ENCODE data around the gene FXYD6. TPM values are rescaled to one million over a fixed set of nuclear protein-coding genes. Genes with fewer than 3 reads are reported as not detected.

Gene FXYD6
- total RNA-seq, 1 experiment from 2014 or later, result not detected

GRCh38 chr11:117831661-117832415 is 44.6 kb downstream of the FXYD6 start:
- H3K4me3 ChIP-seq (ENCODE audit: low read length), result no peak overlapping the region
- H4K20me1 ChIP-seq (ENCODE audit: insufficient read depth, low read depth, low read length), result no peaks in the 10 kb centered on the region
- no peak overlapping the region for H3K27ac ChIP-seq (ENCODE audit: low read length)
- no peak for DNase-seq
- H3K4me1 ChIP-seq (ENCODE audit: low read length), result peaks cover 34% of the 10 kb centered on the region
- H3K79me2 ChIP-seq (ENCODE audit: low read length), result no peaks in the 10 kb centered on the region
- H3K9me3 ChIP-seq (ENCODE audit: low read length), result no peaks in the 10 kb centered on the region
- H3K9me2 ChIP-seq (replicated peaks; ENCODE audit: insufficient read depth, low read length), result no peaks in the 10 kb centered on the region
- no peak overlapping the region for H3K9ac ChIP-seq (ENCODE audit: low read length)
- no peaks in the 10 kb centered on the region for H3K27me3 ChIP-seq (ENCODE audit: low read length)
- no peak overlapping the region for H2AFZ ChIP-seq (ENCODE audit: low read length)
- H3K4me2 ChIP-seq (ENCODE audit: low read depth, low read length, poor library complexity, severe bottlenecking), result no peak overlapping the region
- H3K36me3 ChIP-seq (ENCODE audit: insufficient read depth, low read length), result no peaks in the 10 kb centered on the region

GRCh38 chr11:117830674-117831351 is 45.6 kb downstream of the FXYD6 start:
- Histone ChIP-seq H3K4me3 (ENCODE audit: low read length) (no peak overlapping the region), H3K4me1 (ENCODE audit: low read length) (peaks cover 34% of the 10 kb centered on the region), H2AFZ (ENCODE audit: low read length) (no peak overlapping the region), H4K20me1 (ENCODE audit: insufficient read depth, low read depth, low read length) (no peaks in the 10 kb centered on the region), H3K27me3 (ENCODE audit: low read length) (no peaks in the 10 kb centered on the region), H3K9me2 (replicated peaks; ENCODE audit: insufficient read depth, low read length) (no peaks in the 10 kb centered on the region), H3K27ac (ENCODE audit: low read length) (no peak overlapping the region), H3K9me3 (ENCODE audit: low read length) (no peaks in the 10 kb centered on the region), H3K4me2 (ENCODE audit: low read depth, low read length, poor library complexity, severe bottlenecking) (no peak overlapping the region), H3K79me2 (ENCODE audit: low read length) (no peaks in the 10 kb centered on the region), H3K36me3 (ENCODE audit: insufficient read depth, low read length) (no peaks in the 10 kb centered on the region), H3K9ac (ENCODE audit: low read length) (no peak overlapping the region)
- no peak for DNase-seq

GRCh38 chr11:117830072-117830471 is 46.4 kb downstream of the FXYD6 start:
- no peak overlapping the region for H3K9ac ChIP-seq (ENCODE audit: low read length)
- no peaks in the 10 kb centered on the region for H4K20me1 ChIP-seq (ENCODE audit: insufficient read depth, low read depth, low read length)
- DNase-seq, result no peak
- H3K27ac ChIP-seq (ENCODE audit: low read length), result no peak overlapping the region
- H2AFZ ChIP-seq (ENCODE audit: low read length), result no peak overlapping the region
- no peaks in the 10 kb centered on the region for H3K9me2 ChIP-seq (replicated peaks; ENCODE audit: insufficient read depth, low read length)
- no peaks in the 10 kb centered on the region for H3K36me3 ChIP-seq (ENCODE audit: insufficient read depth, low read length)
- no peak overlapping the region for H3K4me2 ChIP-seq (ENCODE audit: low read depth, low read length, poor library complexity, severe bottlenecking)
- no peaks in the 10 kb centered on the region for H3K27me3 ChIP-seq (ENCODE audit: low read length)
- H3K9me3 ChIP-seq (ENCODE audit: low read length), result no peaks in the 10 kb centered on the region
- H3K4me1 ChIP-seq (ENCODE audit: low read length), result peaks cover 28% of the 10 kb centered on the region
- no peaks in the 10 kb centered on the region for H3K79me2 ChIP-seq (ENCODE audit: low read length)
- no peak overlapping the region for H3K4me3 ChIP-seq (ENCODE audit: low read length)

- Histone ChIP-seq H3K4me3 (ENCODE audit: low read length) (no peak overlapping the region), H3K4me1 (ENCODE audit: low read length) (peaks cover 21% of the 10 kb centered on the region), H3K9ac (ENCODE audit: low read length) (no peak overlapping the region), H3K79me2 (ENCODE audit: low read length) (no peaks in the 10 kb centered on the region), H3K9me3 (ENCODE audit: low read length) (no peaks in the 10 kb centered on the region), H4K20me1 (ENCODE audit: insufficient read depth, low read depth, low read length) (no peaks in the 10 kb centered on the region), H3K4me2 (ENCODE audit: low read depth, low read length, poor library complexity, severe bottlenecking) (no peak overlapping the region), H3K27ac (ENCODE audit: low read length) (no peak overlapping the region), H2AFZ (ENCODE audit: low read length) (no peak overlapping the region), H3K27me3 (ENCODE audit: low read length) (no peaks in the 10 kb centered on the region), H3K9me2 (replicated peaks; ENCODE audit: insufficient read depth, low read length) (no peaks in the 10 kb centered on the region), H3K36me3 (ENCODE audit: insufficient read depth, low read length) (no peaks in the 10 kb centered on the region)
- DNase-seq, result no peak
Observed at GRCh38 chr11:117829369-117829725, 47.1 kb downstream of the FXYD6 start.

GRCh38 chr11:117828611-117829368 is 47.7 kb downstream of the FXYD6 start:
- Histone ChIP-seq H3K4me3 (ENCODE audit: low read length) (no peak overlapping the region), H3K36me3 (ENCODE audit: insufficient read depth, low read length) (no peaks in the 10 kb centered on the region), H3K9me3 (ENCODE audit: low read length) (no peaks in the 10 kb centered on the region), H3K79me2 (ENCODE audit: low read length) (no peaks in the 10 kb centered on the region), H3K27ac (ENCODE audit: low read length) (no peak overlapping the region), H3K9ac (ENCODE audit: low read length) (no peak overlapping the region), H2AFZ (ENCODE audit: low read length) (no peak overlapping the region), H3K4me1 (ENCODE audit: low read length) (peaks cover 15% of the 10 kb centered on the region), H3K9me2 (replicated peaks; ENCODE audit: insufficient read depth, low read length) (no peaks in the 10 kb centered on the region), H3K27me3 (ENCODE audit: low read length) (no peaks in the 10 kb centered on the region), H3K4me2 (ENCODE audit: low read depth, low read length, poor library complexity, severe bottlenecking) (no peak overlapping the region), H4K20me1 (ENCODE audit: insufficient read depth, low read depth, low read length) (no peaks in the 10 kb centered on the region)
- DNase-seq, result peak; percentile 60

GRCh38 chr11:117827521-117828511 is 48.6 kb downstream of the FXYD6 start:
- Histone ChIP-seq H3K4me1 (ENCODE audit: low read length) (peaks cover 11% of the 10 kb centered on the region), H2AFZ (ENCODE audit: low read length) (no peak overlapping the region)

GRCh38 chr11:117826832-117827231 is 49.6 kb downstream of the FXYD6 start:
- DNase-seq, result no peak
- H3K4me1 ChIP-seq (ENCODE audit: low read length), result peaks cover 11% of the 10 kb centered on the region
- no peaks in the 10 kb centered on the region for H3K36me3 ChIP-seq (ENCODE audit: insufficient read depth, low read length)
- no peaks in the 10 kb centered on the region for H3K9me3 ChIP-seq (ENCODE audit: low read length)
- H2AFZ ChIP-seq (ENCODE audit: low read length), result no peak overlapping the region
- no peaks in the 10 kb centered on the region for H3K27me3 ChIP-seq (ENCODE audit: low read length)
- H3K79me2 ChIP-seq (ENCODE audit: low read length), result no peaks in the 10 kb centered on the region
- H3K9me2 ChIP-seq (replicated peaks; ENCODE audit: insufficient read depth, low read length), result no peaks in the 10 kb centered on the region
- H4K20me1 ChIP-seq (ENCODE audit: insufficient read depth, low read depth, low read length), result no peaks in the 10 kb centered on the region
- H3K9ac ChIP-seq (ENCODE audit: low read length), result no peak overlapping the region
- no peak overlapping the region for H3K4me3 ChIP-seq (ENCODE audit: low read length)
- H3K4me2 ChIP-seq (ENCODE audit: low read depth, low read length, poor library complexity, severe bottlenecking), result no peak overlapping the region
- H3K27ac ChIP-seq (ENCODE audit: low read length), result no peak overlapping the region

More at GRCh38 chr11:117827521-117828511, 48.6 kb downstream of the FXYD6 start:
- Histone ChIP-seq H3K27me3 (ENCODE audit: low read length) (no peaks in the 10 kb centered on the region), H3K9me2 (replicated peaks; ENCODE audit: insufficient read depth, low read length) (no peaks in the 10 kb centered on the region), H3K9me3 (ENCODE audit: low read length) (no peaks in the 10 kb centered on the region), H3K36me3 (ENCODE audit: insufficient read depth, low read length) (no peaks in the 10 kb centered on the region), H3K9ac (ENCODE audit: low read length) (no peak overlapping the region), H3K4me3 (ENCODE audit: low read length) (no peak overlapping the region), H4K20me1 (ENCODE audit: insufficient read depth, low read depth, low read length) (no peaks in the 10 kb centered on the region), H3K4me2 (ENCODE audit: low read depth, low read length, poor library complexity, severe bottlenecking) (no peak overlapping the region), H3K27ac (ENCODE audit: low read length) (no peak overlapping the region), H3K79me2 (ENCODE audit: low read length) (no peaks in the 10 kb centered on the region)
- no peak for DNase-seq

All from Karpas-422 (cell line).